MG63 (cell line): ENCODE data around the gene NUDT4. TPM values are rescaled to one million over a fixed set of nuclear protein-coding genes. Genes with fewer than 3 reads are reported as not detected.

ENCODE experiments used
- total RNA-seq: library from RNA; depleted of rRNA; stranded (reverse); fragments of >200 nt; shearing (Covaris generic); gene quantifications from 2 replicates; pipeline ENCODE4 v1.2.3, GENCODE V29; 2014; ENCODE audit warnings: low replicate concordance; rRNA removed

NUDT4 gene
- total RNA-seq, 1 experiment from 2014 or later: 45.9 TPM

Other genes starting within 250 kb of the NUDT4 start
- 69.7 and 115 TPM in 2 replicates for gene UBE2N, start 64.0 kb downstream of the NUDT4 start, total RNA-seq
- gene MRPL42, start 89.6 kb downstream of the NUDT4 start, total RNA-seq: 131 TPM in 2 replicates
- gene SOCS2, start 194.8 kb downstream of the NUDT4 start, total RNA-seq: 42.3 and 46.9 TPM in 2 replicates